GM18907 (cell line): ENCODE data around the gene DNAJC11.

ENCODE experiments used
- ATAC-seq: cut with Tn5 transposase; IDR thresholded peaks from one replicate; pipeline ENCODE4 v1.9.1; 2021; ENCODE audit warnings: mild to moderate bottlenecking, moderate library complexity; ENCODE audit not compliant: unreplicated experiment

Gene DNAJC11

DNA sequence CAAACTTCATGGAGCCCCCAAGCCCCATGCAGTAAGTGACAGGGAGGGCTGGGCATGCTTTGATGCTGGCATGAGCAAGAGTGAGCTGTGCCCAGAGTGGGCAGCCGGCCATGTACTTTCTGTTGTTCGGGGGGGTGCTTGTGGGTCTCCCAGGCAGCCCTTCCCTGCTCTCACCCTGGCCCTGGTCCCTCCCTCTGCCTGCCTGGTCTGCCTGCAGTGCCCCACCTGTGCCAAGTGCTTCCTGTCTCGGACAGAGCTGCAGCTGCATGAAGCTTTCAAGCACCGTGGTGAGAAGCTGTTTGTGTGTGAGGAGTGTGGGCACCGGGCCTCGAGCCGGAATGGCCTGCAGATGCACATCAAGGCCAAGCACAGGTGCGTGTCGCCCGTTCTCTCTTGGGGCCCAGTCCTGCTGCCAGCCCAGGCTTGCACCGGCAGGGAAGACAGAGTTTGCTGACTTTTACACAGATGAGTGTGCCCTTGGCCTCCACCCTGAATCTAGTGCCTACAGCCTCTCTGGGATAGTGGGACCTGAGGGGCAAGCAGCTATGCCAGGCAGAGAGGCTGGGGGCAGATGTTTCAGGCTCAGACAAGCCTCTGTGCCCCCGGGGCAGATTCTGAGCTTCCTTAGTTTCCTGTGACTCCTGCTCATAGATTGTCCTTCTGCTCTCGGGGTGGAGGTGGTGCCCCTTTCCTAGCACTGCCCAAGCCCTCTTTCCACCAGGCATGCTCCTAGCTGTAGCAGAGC is 114.2 kb downstream of the DNAJC11 start:
- no peak for ATAC-seq

DNA sequence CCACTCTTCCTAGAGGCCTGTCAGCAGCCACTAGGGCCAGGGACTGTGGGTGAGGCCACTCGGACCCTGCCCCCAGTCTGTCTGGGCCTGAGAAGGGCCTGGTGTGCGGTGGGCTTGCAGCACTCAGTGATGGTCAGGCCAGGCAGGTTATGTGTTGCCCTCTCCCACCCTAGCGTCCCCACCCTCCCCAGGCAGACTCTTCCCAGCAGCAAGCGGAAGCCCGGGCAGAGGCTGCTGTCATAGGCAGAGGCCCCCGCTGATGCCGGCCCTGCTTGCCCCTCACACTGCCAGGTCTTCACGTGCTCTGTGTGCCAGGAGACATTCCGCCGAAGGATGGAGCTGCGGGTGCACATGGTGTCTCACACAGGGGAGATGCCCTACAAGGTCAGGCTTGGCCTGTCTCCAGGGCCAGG is 115.2 kb downstream of the DNAJC11 start:
- no peak for ATAC-seq

DNA sequence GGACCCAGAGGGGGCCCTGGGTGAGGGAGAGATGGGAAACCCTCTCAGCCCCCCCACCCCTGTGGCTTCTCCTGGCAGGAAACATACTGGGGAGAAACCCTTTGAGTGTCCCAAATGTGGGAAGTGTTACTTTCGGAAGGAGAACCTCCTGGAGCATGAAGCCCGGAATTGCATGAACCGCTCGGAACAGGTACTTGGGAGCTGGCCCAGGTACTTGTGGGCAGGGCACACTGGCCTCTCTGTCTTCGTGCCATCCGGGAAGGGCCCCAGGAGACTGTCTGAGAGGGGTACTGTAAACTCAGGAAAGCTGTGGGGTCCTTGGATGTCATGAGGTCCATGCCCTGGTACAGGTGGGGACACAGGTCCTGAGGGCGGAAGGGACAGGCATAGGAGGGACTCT is 115.8 kb downstream of the DNAJC11 start:
- no peak for ATAC-seq

DNA sequence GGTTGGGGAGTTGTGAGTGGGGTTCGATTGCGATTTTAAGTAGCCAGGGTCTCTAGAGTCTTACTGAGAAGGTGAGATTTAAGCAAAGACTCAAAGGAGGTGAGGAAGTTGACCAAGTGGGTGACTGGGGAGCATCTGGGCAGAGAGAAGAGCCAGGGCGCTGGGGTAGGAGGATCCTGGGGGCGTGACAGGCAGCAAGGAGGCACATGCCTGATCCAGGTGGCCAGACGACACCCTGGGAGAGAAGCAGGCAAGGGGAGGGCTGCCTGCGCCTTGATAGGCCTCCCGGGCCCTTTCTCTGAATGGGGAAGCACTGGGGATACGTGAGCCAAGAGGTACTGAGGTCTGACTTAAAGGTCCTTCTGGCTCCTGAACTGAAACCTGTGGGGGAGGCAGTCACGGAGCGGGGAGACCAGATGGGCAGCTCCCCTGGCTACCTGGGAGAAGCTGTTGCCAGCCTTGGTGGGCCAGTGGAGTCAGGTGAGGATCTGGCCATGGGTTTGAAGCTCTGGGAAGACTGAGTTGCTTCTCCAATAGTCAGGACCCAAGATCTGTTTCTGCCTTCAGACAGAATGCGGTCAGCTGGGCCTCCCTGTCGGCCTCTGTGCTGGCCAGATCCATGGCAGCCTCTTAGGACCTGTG is 116.4 kb downstream of the DNAJC11 start:
- no peak for ATAC-seq
